ENCODE data around the gene ZNF830. TPM values are rescaled to one million over a fixed set of nuclear protein-coding genes. Genes with fewer than 3 reads are reported as not detected.
A peak's percentile ranks its signal among the peaks of the same experiment; 100 is the strongest.
"Not testable (repeated sequence)": the region's sequence is repeated elsewhere in the genome, so short reads cannot be mapped to it uniquely, and the experiment has no call there.

ZNF830 gene, protein sequence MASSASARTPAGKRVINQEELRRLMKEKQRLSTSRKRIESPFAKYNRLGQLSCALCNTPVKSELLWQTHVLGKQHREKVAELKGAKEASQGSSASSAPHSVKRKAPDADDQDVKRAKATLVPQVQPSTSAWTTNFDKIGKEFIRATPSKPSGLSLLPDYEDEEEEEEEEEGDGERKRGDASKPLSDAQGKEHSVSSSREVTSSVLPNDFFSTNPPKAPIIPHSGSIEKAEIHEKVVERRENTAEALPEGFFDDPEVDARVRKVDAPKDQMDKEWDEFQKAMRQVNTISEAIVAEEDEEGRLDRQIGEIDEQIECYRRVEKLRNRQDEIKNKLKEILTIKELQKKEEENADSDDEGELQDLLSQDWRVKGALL
- total RNA-seq: 10 to 100 TPM; 48.0 to 55.6 TPM
- polyA plus RNA-seq: 10 to 100 TPM; 17.4 to 27.6 (median 18.7) TPM
- 30.8 to 54.1 (median 44.8) reads per million in 6 experiments for total RNA-seq

DNA sequence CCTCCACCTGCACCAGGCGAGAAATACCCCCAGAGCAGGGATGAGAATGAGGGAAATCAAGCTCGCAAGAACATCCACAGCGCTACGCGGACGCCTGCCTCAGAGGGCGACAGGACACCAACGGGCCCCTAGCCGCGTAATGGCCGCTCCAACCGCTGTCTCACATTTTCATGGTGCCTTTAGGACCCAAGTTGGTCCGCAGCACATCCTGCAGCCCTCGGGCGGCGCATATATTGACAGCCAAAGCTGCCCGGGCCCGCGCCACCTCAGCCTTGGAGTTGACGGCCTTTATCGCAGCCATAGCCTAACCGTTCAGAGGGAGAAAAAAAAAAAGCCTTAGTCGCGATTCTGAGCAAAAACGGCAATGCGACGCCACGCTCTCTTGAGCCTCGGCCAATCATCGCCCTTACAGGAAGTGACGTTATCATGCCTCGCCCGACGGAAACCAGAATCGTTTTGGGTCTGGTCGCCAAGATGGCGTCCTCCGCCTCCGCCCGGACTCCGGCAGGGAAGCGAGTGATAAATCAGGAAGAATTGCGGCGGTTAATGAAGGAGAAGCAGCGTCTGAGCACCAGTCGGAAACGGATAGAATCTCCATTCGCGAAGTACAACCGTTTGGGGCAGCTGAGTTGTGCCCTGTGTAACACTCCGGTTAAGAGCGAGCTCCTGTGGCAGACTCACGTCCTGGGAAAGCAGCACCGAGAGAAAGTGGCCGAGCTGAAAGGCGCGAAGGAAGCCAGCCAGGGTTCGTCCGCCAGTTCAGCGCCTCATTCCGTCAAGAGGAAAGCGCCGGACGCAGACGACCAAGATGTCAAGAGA, at the start of gene ZNF830, which contains the start of gene CCT6B:
TSS of gene ZNF830 (plus strand) at position 448 of the 819 bp plus-strand sequence. CDS start at position 475, 27 bp downstream.
TSS of gene CCT6B (minus strand) at position 368 of the 819 bp plus-strand sequence. CDS start at position 301, 67 bp downstream.
- peak; percentile 75 to 96 (median 90) for DNase-seq
- ATAC-seq: peak; percentile 89 to 90
- Mint-ChIP-seq H3K9me3 (peaks cover 0 to 12% (median 1%) of the 10 kb centered on the region in 9 donors), H3K4me1 (peaks cover 31 to 34% (median 32%) of the 10 kb centered on the region in 4 donors), H3K4me3 (peak within 1 kb of the TSS; percentile 95 to 100 (median 100)), H3K27ac (peak within 1 kb of the TSS; percentile 99 to 100 (median 100)), H3K27me3 (peaks cover 1 to 9% (median 8%) of the 10 kb centered on the region in 5 donors), H3K36me3 (peaks cover 9 to 31% (median 15%) of the 10 kb centered on the region in 3 donors)
- POLR2A ChIA-PET: interaction anchor here (0.6 to 1.7 kb wide), 13 partner anchors 12 to 848 kb away, joined by 3 to 28 read pairs (median 3); partner anchors contain the start of genes FNDC8, LIG3, RAD51D and RFFL

DNA sequence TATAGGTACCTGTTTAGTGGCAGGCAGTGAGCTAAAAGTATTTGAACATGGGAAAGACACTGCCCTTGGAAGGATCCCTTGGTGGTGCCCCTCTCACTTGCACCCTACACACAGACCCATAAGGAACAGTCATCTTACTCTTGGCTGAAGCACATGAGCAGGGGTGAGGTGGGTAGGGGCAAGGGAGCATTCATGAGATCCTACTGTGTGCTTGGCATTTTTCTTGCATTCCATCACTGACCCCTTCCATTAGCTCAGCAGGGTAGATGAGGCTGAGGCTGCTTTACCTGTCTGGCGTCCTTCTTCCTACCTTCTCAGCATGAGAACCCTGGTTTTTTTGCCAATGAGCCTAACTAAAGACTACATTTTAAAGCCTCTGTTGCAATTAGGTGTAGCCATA, 48.3 kb upstream of the ZNF830 start:
- POLR2A ChIA-PET: no interaction called here
- H3K4me1 Mint-ChIP-seq: no peaks in the 10 kb centered on the region

GRCh38 chr17:34916120-34916519, 45.2 kb upstream of the ZNF830 start:
- POLR2A ChIA-PET: no interaction called here
- Mint-ChIP-seq H3K27ac (no peak overlapping the region), H3K36me3 (peaks cover 0 to 3% (median 0%) of the 10 kb centered on the region in 3 donors), H3K9me3 (peaks cover 0 to 3% (median 0%) of the 10 kb centered on the region in 9 donors), H3K4me3 (no peak overlapping the region), H3K27me3 (peaks cover 0 to 4% (median 0%) of the 10 kb centered on the region in 5 donors), H3K4me1 (no peaks in the 10 kb centered on the region)
- DNase-seq: no peak
- no peak for ATAC-seq

More for the DNA sequence above, 48.3 kb upstream of the ZNF830 start:
- Mint-ChIP-seq H3K27ac (no peak overlapping the region), H3K9me3 (peaks cover 0 to 3% (median 0%) of the 10 kb centered on the region in 9 donors), H3K36me3 (peaks cover 0 to 3% (median 0%) of the 10 kb centered on the region in 3 donors), H3K4me3 (no peak overlapping the region), H3K27me3 (peaks cover 0 to 4% (median 3%) of the 10 kb centered on the region in 5 donors)
- ATAC-seq: no peak
- no peak for DNase-seq

GRCh38 chr17:34917381-34917780, 44.0 kb upstream of the ZNF830 start:
- H3K27ac Mint-ChIP-seq: no peak overlapping the region
- H3K4me1 Mint-ChIP-seq: no peaks in the 10 kb centered on the region
- no peak overlapping the region for H3K4me3 Mint-ChIP-seq
- peaks cover 0 to 3% (median 0%) of the 10 kb centered on the region in 3 donors for H3K36me3 Mint-ChIP-seq
- ATAC-seq (no peak), DNase-seq (no peak)
- H3K9me3 Mint-ChIP-seq: peaks cover 0 to 3% (median 0%) of the 10 kb centered on the region in 9 donors
- H3K27me3 Mint-ChIP-seq: no peaks in the 10 kb centered on the region
- POLR2A ChIA-PET: no interaction called here

DNA sequence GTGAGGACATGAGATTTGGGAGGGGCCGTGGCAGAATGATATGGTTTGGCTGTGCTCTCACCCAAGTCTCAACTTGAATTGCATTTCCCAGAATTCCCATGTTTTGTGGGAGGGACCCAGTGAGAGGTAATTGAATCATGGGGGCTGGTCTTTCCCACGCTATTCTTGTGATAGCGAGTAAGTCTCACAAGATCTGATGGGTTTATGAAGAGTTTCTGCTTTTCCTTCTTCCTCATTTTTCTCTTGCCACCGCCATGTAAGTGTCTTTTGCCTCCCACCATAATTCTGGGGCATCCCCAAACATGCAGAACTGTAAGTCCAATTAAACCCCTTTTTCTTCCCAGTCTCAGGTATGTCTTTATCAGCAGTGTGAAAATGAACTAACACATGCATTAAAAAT, 40.7 kb upstream of the ZNF830 start:
- H3K9me3 Mint-ChIP-seq: no peaks in the 10 kb centered on the region
- no peaks in the 10 kb centered on the region for H3K36me3 Mint-ChIP-seq
- no peak overlapping the region for H3K27ac Mint-ChIP-seq
- ATAC-seq (no peak), DNase-seq (no peak)
- no peak overlapping the region for H3K4me3 Mint-ChIP-seq
- no peaks in the 10 kb centered on the region for H3K27me3 Mint-ChIP-seq
- no peaks in the 10 kb centered on the region for H3K4me1 Mint-ChIP-seq
- POLR2A ChIA-PET: no interaction called here

- DNase-seq (no peak), ATAC-seq (no peak)
- H3K36me3 Mint-ChIP-seq: peaks cover 0 to 7% (median 4%) of the 10 kb centered on the region in 3 donors
- POLR2A ChIA-PET: no interaction called here
- no peak overlapping the region for H3K27ac Mint-ChIP-seq
- peaks cover 0 to 2% (median 0%) of the 10 kb centered on the region in 4 donors for H3K4me1 Mint-ChIP-seq
- H3K27me3 Mint-ChIP-seq: no peaks in the 10 kb centered on the region
- no peak overlapping the region for H3K4me3 Mint-ChIP-seq
- peaks cover 0 to 2% (median 0%) of the 10 kb centered on the region in 9 donors for H3K9me3 Mint-ChIP-seq
These were observed 34.7 kb upstream of the ZNF830 start for GRCh38 chr17:34926661-34927060.

- Mint-ChIP-seq H3K36me3 (peaks cover 0 to 7% (median 4%) of the 10 kb centered on the region in 3 donors), H3K27me3 (no peaks in the 10 kb centered on the region), H3K27ac (no peak overlapping the region), H3K9me3 (peaks cover 0 to 2% (median 0%) of the 10 kb centered on the region in 9 donors), H3K4me1 (peaks cover 0 to 2% (median 0%) of the 10 kb centered on the region in 4 donors), H3K4me3 (no peak overlapping the region)
- no peak for DNase-seq
- POLR2A ChIA-PET: no interaction called here
- no peak for ATAC-seq
These were observed 31.1 kb upstream of the ZNF830 start for GRCh38 chr17:34930283-34930682.

DNA sequence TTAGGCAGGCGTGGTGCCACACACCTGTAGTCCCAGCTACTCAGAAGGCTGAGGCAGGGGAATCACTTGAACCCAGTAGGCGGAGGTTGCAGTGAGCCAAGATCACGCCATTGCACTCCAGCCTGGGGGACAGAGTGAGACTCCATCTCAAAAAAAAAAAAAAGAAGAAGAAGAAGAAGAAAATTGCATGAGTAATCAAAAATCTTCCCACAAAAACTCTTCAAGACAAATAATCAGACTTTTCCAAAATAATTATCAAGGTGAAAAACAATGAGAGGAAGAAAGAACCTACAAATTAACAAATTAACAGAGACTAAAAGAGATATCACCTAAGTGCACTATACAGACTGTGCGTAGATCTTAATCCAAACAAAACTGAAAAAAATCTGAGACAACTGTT, 10.6 kb upstream of the ZNF830 start:
- ATAC-seq, H3K27me3 Mint-ChIP-seq, H3K27ac Mint-ChIP-seq, POLR2A ChIA-PET, DNase-seq, H3K4me1 Mint-ChIP-seq, H3K36me3 Mint-ChIP-seq, H3K4me3 Mint-ChIP-seq, H3K9me3 Mint-ChIP-seq: not testable (repeated sequence)

GRCh38 chr17:34958438-34958837, 2.9 kb upstream of the ZNF830 start:
- H3K4me3 Mint-ChIP-seq: no peak overlapping the region
- peaks cover 2 to 11% (median 6%) of the 10 kb centered on the region in 3 donors for H3K36me3 Mint-ChIP-seq
- POLR2A ChIA-PET: interaction anchor here (0.7 to 2.1 kb wide), 3 partner anchors 22 to 667 kb away, joined by 5 to 12 read pairs (median 6); partner anchors contain the start of gene LIG3
- peaks cover 0 to 12% (median 1%) of the 10 kb centered on the region in 9 donors for H3K9me3 Mint-ChIP-seq
- peaks cover 1 to 9% (median 8%) of the 10 kb centered on the region in 5 donors for H3K27me3 Mint-ChIP-seq
- H3K4me1 Mint-ChIP-seq: peaks cover 25 to 28% (median 27%) of the 10 kb centered on the region in 4 donors
- no peak overlapping the region for H3K27ac Mint-ChIP-seq
- DNase-seq (no peak), ATAC-seq (no peak)

GRCh38 chr17:34974179-34974578, 12.8 kb downstream of the ZNF830 start:
- POLR2A ChIA-PET: interaction anchor here (0.6 to 1.0 kb wide), 4 partner anchors 12 to 387 kb away, joined by 3 to 5 read pairs (median 4); no protein-coding TSS in a partner anchor

GRCh38 chr17:34974794-34975785, 13.8 kb downstream of the ZNF830 start:
- Mint-ChIP-seq H3K27me3 (no peaks in the 10 kb centered on the region), H3K27ac (peak overlapping the region in 1 of 10 donors; percentile 3), H3K9me3 (no peaks in the 10 kb centered on the region), H3K4me3 (no peak overlapping the region), H3K36me3 (no peaks in the 10 kb centered on the region), H3K4me1 (peaks cover 6 to 13% (median 10%) of the 10 kb centered on the region in 4 donors)
- DNase-seq (no peak), ATAC-seq (no peak)
- POLR2A ChIA-PET: interaction anchor here (0.6 kb wide), 1 partner anchor 388 kb away, joined by 3 read pairs; no protein-coding TSS in a partner anchor

More at GRCh38 chr17:34974179-34974578, 12.8 kb downstream of the ZNF830 start:
- Mint-ChIP-seq H3K4me3 (no peak overlapping the region), H3K27ac (no peak overlapping the region), H3K27me3 (no peaks in the 10 kb centered on the region), H3K4me1 (peaks cover 0 to 4% (median under 1%) of the 10 kb centered on the region in 4 donors), H3K36me3 (peaks cover 0 to 3% (median 0%) of the 10 kb centered on the region in 3 donors), H3K9me3 (no peaks in the 10 kb centered on the region)
- ATAC-seq (no peak), DNase-seq (no peak)
